ENCODE data around the gene WFS1. TPM values are rescaled to one million over a fixed set of nuclear protein-coding genes. Genes with fewer than 3 reads are reported as not detected.

WFS1 gene
- total and polyA plus RNA-seq, 2 of the 8 experiments (the other 6 are each of a cell fraction or from before 2014, with no cell fraction given), result 29.1 to 43.1 TPM

DNA sequence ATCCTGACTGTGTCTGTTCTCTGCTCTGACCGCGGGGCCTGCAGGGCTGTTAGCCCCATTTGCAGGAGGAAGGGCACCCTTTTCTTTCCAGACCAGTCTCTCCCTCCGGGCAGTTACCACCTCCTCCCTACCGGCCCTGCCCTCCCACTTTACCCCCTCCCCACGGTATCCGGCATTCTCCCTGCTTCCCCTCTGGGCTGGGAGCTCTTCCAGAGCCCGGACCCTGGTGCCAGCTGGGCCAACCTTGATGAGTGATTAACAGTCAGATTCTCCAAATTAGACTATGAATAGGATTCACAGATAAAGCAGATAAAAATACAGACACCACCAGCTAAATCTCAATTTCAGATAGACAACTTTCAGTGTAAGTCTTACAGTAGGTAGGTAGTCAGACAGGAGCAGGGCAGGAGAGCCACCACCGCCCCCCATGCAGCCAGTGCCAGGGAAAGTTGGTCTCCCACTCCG lies 23.4 kb upstream of the WFS1 start (continued):
- no peak for TF ChIP-seq TCF12 (IDR thresholded peaks at IDR 0.05; ENCODE audit: low read depth, low read length)
- no peak for TF ChIP-seq GTF2F1 (IDR thresholded peaks at IDR 0.05; ENCODE audit: borderline replicate concordance, low read depth, low read length)
- TF ChIP-seq GABPA (IDR thresholded peaks at IDR 0.05; ENCODE audit: borderline replicate concordance, insufficient read depth, low read length), result no peak
